HepG2 (cell line): ENCODE results near the gene TRIM37. TPM values are rescaled to one million over a fixed set of nuclear protein-coding genes. Genes with fewer than 3 reads are reported as not detected.

Source experiments
- ARID2 ChIP-seq: sonication (generic); formaldehyde crosslinking; IDR thresholded peaks from 2 replicates; pipeline ENCODE4 v1.8.1; 2022; ENCODE audit warnings: mild to moderate bottlenecking, missing genetic modification reagents, borderline replicate concordance
- CEBPZ ChIP-seq: IDR thresholded peaks from 2 replicates; pipeline ENCODE4 v1.6.1; 2012; ENCODE audit warnings: low read length, improper control_type of control experiment
- CENPT ChIP-seq: sonication (generic); formaldehyde crosslinking; IDR thresholded peaks from 2 replicates; pipeline ENCODE4 v1.8.0; 2022; ENCODE audit warnings: low read depth, mild to moderate bottlenecking, moderate library complexity, missing genetic modification reagents
- DNMT3B ChIP-seq: conservative IDR thresholded peaks from 2 replicates; pipeline ENCODE4 v1.6.1; 2016; ENCODE audit warnings: missing biosample characterization, control low read depth
- FOXA3 ChIP-seq: IDR thresholded peaks from 2 replicates; pipeline ENCODE4 v1.6.1; 2016; ENCODE audit warnings: missing genetic modification reagents, missing compliant biosample characterization
- FOXJ3 ChIP-seq: sonication (generic); formaldehyde crosslinking; IDR thresholded peaks from 2 replicates; pipeline ENCODE4 v1.4.0; 2020; ENCODE audit warnings: missing genetic modification reagents, mild to moderate bottlenecking, borderline replicate concordance
- HIVEP1 ChIP-seq: sonication (generic); formaldehyde crosslinking; IDR thresholded peaks from 2 replicates; pipeline ENCODE4 v1.4.0; 2020; ENCODE audit warnings: mild to moderate bottlenecking, missing genetic modification reagents
- IKZF1 ChIP-seq: fragments of 450-650 bp; IDR thresholded peaks from 2 replicates; pipeline ENCODE4 v1.7.1; 2016
- JUNB ChIP-seq: sonication (generic); formaldehyde crosslinking; IDR thresholded peaks from 2 replicates; pipeline ENCODE4 v1.8.0; 2022; ENCODE audit warnings: missing genetic modification reagents, mild to moderate bottlenecking, borderline replicate concordance
- KDM3A ChIP-seq: IDR thresholded peaks from 2 replicates; pipeline ENCODE4 v1.6.1; 2018; ENCODE audit warnings: low read depth, missing compliant biosample characterization
- KDM5A ChIP-seq: fragments of 200-600 bp; sonication (generic); IDR thresholded peaks from 2 replicates; pipeline ENCODE4 v1.7.0; 2018; ENCODE audit warnings: antibody characterized with exemption, mild to moderate bottlenecking, low read length, borderline replicate concordance
- KLF15 ChIP-seq: sonication (generic); formaldehyde crosslinking; IDR thresholded peaks from 2 replicates; pipeline ENCODE4 v1.8.1; 2023; ENCODE audit warnings: borderline replicate concordance, mild to moderate bottlenecking, inconsistent platforms, missing genetic modification reagents, mixed read lengths
- KLF16 ChIP-seq, 2 experiments: sonication (generic) in 1 of 2; formaldehyde crosslinking in 1 of 2; IDR thresholded peaks; 2 replicates each; pipeline versions ENCODE4 v1.6.1 to v1.8.0; 2016 to 2023; ENCODE audit warnings: missing genetic modification reagents in 2 of 2, missing compliant biosample characterization in 1 of 2
- NCOA5 ChIP-seq: sonication (generic); formaldehyde crosslinking; IDR thresholded peaks from 2 replicates; pipeline ENCODE4 v1.4.0; 2020; ENCODE audit warnings: missing genetic modification reagents
- PREB ChIP-seq: sonication (generic); formaldehyde crosslinking; IDR thresholded peaks from 2 replicates; pipeline ENCODE4 v1.4.0; 2020; ENCODE audit warnings: missing genetic modification reagents
- RBM22 ChIP-seq: fragments of 200-400 bp; formaldehyde crosslinking; optimal IDR thresholded peaks from 2 replicates; pipeline ENCODE3; 2017; ENCODE audit warnings: mild to moderate bottlenecking, low read length, moderate library complexity
- SNAPC2 ChIP-seq: sonication (generic); formaldehyde crosslinking; IDR thresholded peaks from 2 replicates; pipeline ENCODE4 v1.8.1; 2022; ENCODE audit warnings: mild to moderate bottlenecking, missing genetic modification reagents
- ZBTB1 ChIP-seq: sonication (generic); formaldehyde crosslinking; IDR thresholded peaks from 2 replicates; pipeline ENCODE4 v1.4.0; 2020; ENCODE audit warnings: missing genetic modification reagents, borderline replicate concordance
- ZNF331 ChIP-seq: sonication (generic); formaldehyde crosslinking; IDR thresholded peaks from 2 replicates; pipeline ENCODE4 v1.4.0; 2020; ENCODE audit warnings: missing genetic modification reagents
- ZNF354B ChIP-seq: sonication (generic); formaldehyde crosslinking; IDR thresholded peaks from 2 replicates; pipeline ENCODE4 v1.8.0; 2022; ENCODE audit warnings: mild to moderate bottlenecking, missing genetic modification reagents
- ZNF432 ChIP-seq: sonication (generic); formaldehyde crosslinking; IDR thresholded peaks from 2 replicates; pipeline ENCODE4 v1.5.0; 2020; ENCODE audit warnings: missing genetic modification reagents, mild to moderate bottlenecking, borderline replicate concordance
- ZNF547 ChIP-seq: sonication (generic); formaldehyde crosslinking; IDR thresholded peaks from 2 replicates; pipeline ENCODE4 v1.5.1; 2020; ENCODE audit warnings: mild to moderate bottlenecking, missing genetic modification reagents
- ZNF672 ChIP-seq: sonication (generic); formaldehyde crosslinking; IDR thresholded peaks from 2 replicates; pipeline ENCODE4 v1.8.1; 2022; ENCODE audit warnings: missing genetic modification reagents
- ZNF839 ChIP-seq: sonication (generic); formaldehyde crosslinking; IDR thresholded peaks from 2 replicates; pipeline ENCODE4 v1.4.0; 2020; ENCODE audit warnings: missing genetic modification reagents, mild to moderate bottlenecking, borderline replicate concordance
- polyA plus RNA-seq, 8 experiments: library from polyadenylated mRNA; depleted of rRNA in 3 of 8; stranded (reverse) in 7 of 8; unstranded in 1 of 8; fragments of >200 nt; fragmentation: Illumina TruSeq in 4 of 8; extraction: Trizol in 4 of 8; gene quantifications; 2 replicates each; pipeline versions ENCODE4 v1.2.1 to v1.2.3, GENCODE V29; 2011 to 2016; ENCODE audit warnings: low read depth in 4 of 8, missing spikeins in 1 of 8, mixed read lengths in 1 of 8; ENCODE audit not compliant: insufficient read depth in 1 of 8
- total RNA-seq, 5 experiments: library from RNA; depleted of rRNA; stranded (reverse); fragments of >200 nt; fragmentation: Illumina TruSeq; extraction: Trizol; gene quantifications; 2 replicates each; pipeline ENCODE4 v1.2.3, GENCODE V29; 2016; ENCODE audit warnings: low read depth in 1 of 5
- TF ChIP-seq, protein P1 (sequence below): sonication (generic); formaldehyde crosslinking; conservative IDR thresholded peaks from 2 replicates; pipeline ENCODE4 v1.5.0; 2020; ENCODE audit warnings: missing genetic modification reagents

Gene TRIM37
- total and polyA plus RNA-seq, 2 of the 13 experiments (the other 11 are each of a cell fraction or from before 2014, with no cell fraction given): 12.4 to 39.1 TPM

DNA sequence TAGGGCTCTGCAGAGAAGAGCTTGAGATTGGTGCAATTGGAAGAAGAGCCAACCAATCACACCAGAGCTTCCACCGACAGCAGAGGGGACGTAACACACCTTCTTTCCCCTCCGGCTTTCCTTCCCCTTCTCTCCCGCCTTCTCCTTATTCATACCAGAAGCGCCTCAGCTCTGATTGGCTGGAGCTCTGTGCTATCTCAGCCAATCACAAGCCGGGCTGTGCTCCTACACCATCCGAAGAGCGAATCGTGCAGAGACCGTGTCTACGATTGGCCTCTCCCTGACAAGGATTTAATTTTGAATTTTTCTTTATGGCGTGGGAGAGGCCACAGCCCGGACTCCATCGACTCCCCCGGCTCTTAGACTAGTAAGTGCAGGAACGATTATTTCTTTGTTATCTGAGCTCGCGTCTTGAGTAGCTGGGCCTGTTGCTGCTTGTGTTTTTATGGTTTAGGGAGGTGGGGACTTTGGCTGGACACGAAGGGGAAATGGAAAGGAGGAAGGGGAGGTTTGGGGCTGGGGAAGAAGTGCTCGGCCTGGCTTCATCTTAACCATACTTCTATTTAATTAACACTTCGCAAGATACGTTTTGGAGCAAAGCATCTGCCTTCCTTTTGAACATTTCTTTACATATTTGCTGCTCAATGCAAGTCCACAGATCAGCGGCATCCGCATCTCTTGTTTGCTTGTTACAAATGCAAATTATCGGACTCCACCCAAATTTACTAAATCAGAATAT lies 48.9 kb upstream of the TRIM37 start, which contains the start of gene PRR11 (continued):
- peak; percentile 77; the same call in 1 of the 2 replicates for TF ChIP-seq ARID2 (CRISPR knock-in tag)
- no peak for TF ChIP-seq RBM22
- TF ChIP-seq ZNF354B (CRISPR knock-in tag): 0 out of 2 replicates have a peak, but pooled peaks have one; percentile 36
- no peak for TF ChIP-seq PREB (CRISPR knock-in tag)
- TF ChIP-seq CENPT: peak; percentile 75; the same call in 1 of the 2 replicates
- no peak; a peak in 1 of 4 replicates for TF ChIP-seq KLF16 (CRISPR knock-in tag; IDR thresholded peaks at IDR 0.05)
- no peak for TF ChIP-seq ZBTB1 (CRISPR knock-in tag)
- no peak for TF ChIP-seq CEBPZ
- peak; percentile 52; the same call in 1 of the 2 replicates for TF ChIP-seq JUNB (CRISPR knock-in tag)
- TF ChIP-seq KDM3A (CRISPR knock-in tag): no peak
- TF ChIP-seq ZNF331 (CRISPR knock-in tag): 0 out of 2 replicates have a peak, but pooled peaks have one; percentile 8
- TF ChIP-seq ZNF432 (CRISPR knock-in tag): no peak
- no peak for TF ChIP-seq ZNF672
- TF ChIP-seq IKZF1: no peak
- no peak for TF ChIP-seq KLF15
- no peak for TF ChIP-seq FOXA3 (CRISPR knock-in tag)
- TF ChIP-seq NCOA5 (CRISPR knock-in tag): no peak
- TF ChIP-seq HIVEP1 (CRISPR knock-in tag): no peak
- TF ChIP-seq, protein P1, sequence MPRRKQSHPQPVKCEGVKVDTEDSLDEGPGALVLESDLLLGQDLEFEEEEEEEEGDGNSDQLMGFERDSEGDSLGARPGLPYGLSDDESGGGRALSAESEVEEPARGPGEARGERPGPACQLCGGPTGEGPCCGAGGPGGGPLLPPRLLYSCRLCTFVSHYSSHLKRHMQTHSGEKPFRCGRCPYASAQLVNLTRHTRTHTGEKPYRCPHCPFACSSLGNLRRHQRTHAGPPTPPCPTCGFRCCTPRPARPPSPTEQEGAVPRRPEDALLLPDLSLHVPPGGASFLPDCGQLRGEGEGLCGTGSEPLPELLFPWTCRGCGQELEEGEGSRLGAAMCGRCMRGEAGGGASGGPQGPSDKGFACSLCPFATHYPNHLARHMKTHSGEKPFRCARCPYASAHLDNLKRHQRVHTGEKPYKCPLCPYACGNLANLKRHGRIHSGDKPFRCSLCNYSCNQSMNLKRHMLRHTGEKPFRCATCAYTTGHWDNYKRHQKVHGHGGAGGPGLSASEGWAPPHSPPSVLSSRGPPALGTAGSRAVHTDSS (CRISPR knock-in tag): no peak
- TF ChIP-seq ZNF547 (CRISPR knock-in tag): no peak
- no peak for TF ChIP-seq DNMT3B (CRISPR knock-in tag)
- no peak; the same call in 1 of the 2 replicates for TF ChIP-seq KDM5A
- no peak for TF ChIP-seq FOXJ3 (CRISPR knock-in tag)
- peak; percentile 4; the same call in 1 of the 2 replicates for TF ChIP-seq SNAPC2 (CRISPR knock-in tag)
- TF ChIP-seq ZNF839: no peak
